Transverse colon (tissue), 4 donors: ENCODE data around the gene DIRAS1. TPM values are rescaled to one million over a fixed set of nuclear protein-coding genes. Genes with fewer than 3 reads are reported as not detected.

Experiments used
- DNase-seq: peaks from one replicate; pipeline ENCODE4 v3.0.0-alpha.2; 2019
- H3K27ac ChIP-seq, 4 donors: fragments of 200-600 bp; sonication (generic); 2 replicates each; pipeline ENCODE4 v1.5.1; 2016 to 2018; ENCODE audit warnings: inconsistent platforms in 4 of 4
- H3K27me3 ChIP-seq: fragments of 200-600 bp; sonication (generic); 2 replicates; pipeline ENCODE4 v1.5.1; 2017; ENCODE audit warnings: inconsistent platforms
- H3K36me3 ChIP-seq, 4 donors: fragments of 200-600 bp; sonication (generic); 2 replicates each; pipeline ENCODE4 v1.5.1; 2017 to 2019; ENCODE audit warnings: inconsistent platforms in 4 of 4
- H3K4me1 ChIP-seq, 4 donors: fragments of 200-600 bp; sonication (generic); 2 replicates each; pipeline ENCODE4 v1.5.1; 2017 to 2020; ENCODE audit warnings: inconsistent platforms in 4 of 4
- H3K4me3 ChIP-seq, 4 donors: fragments of 200-600 bp; sonication (generic); 1 replicate in 1 of 4; 2 replicates in 3 of 4; pipeline versions ENCODE4 v1.5.1 to v1.6.1; 2017 to 2019; ENCODE audit warnings: inconsistent platforms in 4 of 4
- H3K9me3 ChIP-seq, 2 donors: fragments of 200-600 bp; sonication (generic); 2 replicates each; pipeline ENCODE4 v1.5.1; 2017 to 2019; ENCODE audit warnings: inconsistent platforms in 2 of 2
- CTCF ChIP-seq, 5 experiments: fragments of 200-600 bp in 3 of 5; fragments of 450-650 bp in 2 of 5; sonication (generic) in 3 of 5; IDR thresholded peaks; 1 replicate in 2 of 5; 2 replicates in 3 of 5; pipeline ENCODE4 v1.5.1; 2016 to 2017; ENCODE audit warnings: antibody characterized with exemption in 5 of 5, inconsistent platforms in 3 of 5, mild to moderate bottlenecking in 2 of 5, moderate library complexity in 1 of 5
- EP300 ChIP-seq: sonication (generic); formaldehyde crosslinking; IDR thresholded peaks from one replicate; pipeline ENCODE4 v1.6.1; 2017; ENCODE audit warnings: antibody characterized with exemption, low read depth
- POLR2A ChIP-seq: fragments of 450-650 bp; IDR thresholded peaks from one replicate; pipeline ENCODE4 v1.6.1; 2016; ENCODE audit warnings: antibody characterized with exemption, mild to moderate bottlenecking, moderate library complexity
- POLR2AphosphoS5 ChIP-seq, 3 donors: sonication (generic); formaldehyde crosslinking; IDR thresholded peaks; one replicate each; pipeline ENCODE4 v1.6.1; 2016; ENCODE audit warnings: antibody characterized with exemption in 3 of 3
- WGBS, 2 donors: methylation state at CpG; one replicate each; pipeline ENCODE4 v1.1.5; 2018; ENCODE audit warnings: low coverage in 1 of 2; 5-methylcytosine and 5-hydroxymethylcytosine counted together
- in situ Hi-C, 4 donors: fragments of 200-750 bp; cut with MboI; loops; one replicate each; pipeline versions ENCODE4 v1.15.0 to v1.15.1; 2017; ENCODE audit warnings: low sequenced_read_pairs in 3 of 4, low pct_ligation_motif_present in 1 of 4, low pct_unique_long_range_greater_than_20kb in 1 of 4
- intact Hi-C: fragments of 100-400 bp; cut with DNase I; formaldehyde crosslinking; loops from one replicate; pipeline ENCODE4 v1.15.1; 2023; ENCODE audit warnings: low total_unique reads
- total RNA-seq, 4 donors: library from RNA; depleted of rRNA; stranded (reverse); fragments of >200 nt; gene quantifications; one replicate each; pipeline ENCODE4 v1.1.0, GENCODE V29; 2016

DIRAS1 gene
- total RNA-seq, 4 donors from 2014 or later, result 0.41 to 1.4 (median 0.64) TPM; not detected in 1

DNA sequence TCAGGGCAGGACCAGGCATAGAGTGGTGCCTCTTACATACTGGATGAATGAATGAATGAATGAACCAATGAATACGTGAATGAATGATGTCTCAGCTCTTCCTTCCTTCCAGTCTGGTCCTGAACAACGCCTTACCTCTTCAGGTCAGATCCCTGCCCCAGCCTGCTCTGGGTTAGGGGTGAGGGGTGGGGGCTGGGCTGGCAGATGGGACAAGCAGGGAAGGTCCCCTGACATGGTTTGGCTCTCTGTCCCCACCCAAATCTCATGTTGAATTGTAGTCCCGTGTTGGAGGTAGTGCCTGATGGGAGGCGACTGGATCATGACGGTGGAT lies 9.3 kb downstream of the DIRAS1 start:
- Histone ChIP-seq H3K27me3 (no peaks in the 10 kb centered on the region), H3K27ac (no peak overlapping the region), H3K4me3 (no peak overlapping the region), H3K36me3 (no peaks in the 10 kb centered on the region), H3K9me3 (no peaks in the 10 kb centered on the region), H3K4me1 (no peaks in the 10 kb centered on the region)
- in situ Hi-C loops (no loop called here), intact Hi-C loops (no loop called here)
- no peak for TF ChIP-seq POLR2A
- no peak for TF ChIP-seq POLR2AphosphoS5 (IDR thresholded peaks at IDR 0.05)
- TF ChIP-seq CTCF (IDR thresholded peaks at IDR 0.05), result no peak
- TF ChIP-seq EP300, result no peak
- no peak for DNase-seq
- 60% methylated on average over 5 of the region's 5 CpGs; no CpG with 5 or more reads in 1 of the 2 donors for WGBS, 2 donors

DNA sequence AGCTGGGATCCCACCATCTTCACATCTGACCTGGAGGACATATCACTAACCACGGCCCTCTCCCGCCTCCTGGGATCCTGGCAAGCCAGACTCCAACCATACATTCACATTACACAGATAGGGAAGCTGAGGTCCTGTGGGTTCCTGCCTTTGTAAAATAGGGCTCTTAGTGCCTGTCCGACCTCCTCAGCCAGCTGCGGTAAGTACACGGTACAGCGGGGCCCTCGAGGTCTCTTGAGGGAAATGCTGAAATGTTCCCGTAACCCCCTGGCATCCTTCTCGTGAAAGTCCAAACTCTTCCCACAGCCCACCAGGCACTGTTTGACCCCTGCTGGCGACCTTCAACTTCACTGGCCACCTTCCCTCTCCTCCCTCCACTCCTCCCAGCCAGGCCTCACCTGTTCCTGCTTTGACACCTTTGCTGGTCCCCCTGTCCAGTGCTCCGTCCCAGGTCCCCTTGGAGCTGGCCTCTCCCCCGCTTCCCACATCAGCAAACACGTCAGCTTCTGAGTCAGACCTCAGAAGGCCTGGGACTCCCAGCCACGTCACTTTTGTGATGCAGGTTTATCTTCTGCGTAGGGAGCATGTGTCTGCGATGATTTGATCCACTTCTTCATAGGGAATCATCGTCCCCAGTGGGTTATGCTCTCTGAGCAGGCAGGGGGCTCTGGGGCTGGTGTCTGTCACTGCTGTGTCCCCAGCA lies 9.8 kb downstream of the DIRAS1 start:
- Histone ChIP-seq H3K4me1 (no peaks in the 10 kb centered on the region), H3K9me3 (no peaks in the 10 kb centered on the region), H3K27me3 (no peaks in the 10 kb centered on the region), H3K36me3 (no peaks in the 10 kb centered on the region), H3K27ac (no peak overlapping the region), H3K4me3 (no peak overlapping the region)
- TF ChIP-seq EP300, result no peak
- TF ChIP-seq POLR2A, result no peak
- TF ChIP-seq POLR2AphosphoS5 (IDR thresholded peaks at IDR 0.05), result no peak
- no peak for TF ChIP-seq CTCF (IDR thresholded peaks at IDR 0.05)
- in situ Hi-C loops (no loop called here), intact Hi-C loops (no loop called here)
- WGBS, 2 donors, result 67 to 74% methylated on average over 3 to 17 of the region's 17 CpGs
- no peak for DNase-seq

- no peak overlapping the region for H3K27ac ChIP-seq
- no peaks in the 10 kb centered on the region for H3K9me3 ChIP-seq
- no peak for TF ChIP-seq POLR2AphosphoS5 (IDR thresholded peaks at IDR 0.05)
- no peak for TF ChIP-seq EP300
- TF ChIP-seq CTCF (IDR thresholded peaks at IDR 0.05), result no peak
- no peak for TF ChIP-seq POLR2A
- H3K4me1 ChIP-seq, result peaks cover 0 to 7% (median 4%) of the 10 kb centered on the region in 4 donors
- H3K4me3 ChIP-seq, result no peak overlapping the region
- WGBS, 2 donors, result 88 to 100% methylated on average over 4 to 5 of the region's 5 CpGs
- H3K27me3 ChIP-seq, result no peaks in the 10 kb centered on the region
- no peaks in the 10 kb centered on the region for H3K36me3 ChIP-seq
- intact Hi-C loops (no loop called here), in situ Hi-C loops (no loop called here)
- DNase-seq, result no peak
Measured at GRCh38 chr19:2706251-2706650, 14.9 kb downstream of the DIRAS1 start.

- 85% methylated on average over 6 of the region's 6 CpGs; no CpG with 5 or more reads in 1 of the 2 donors for WGBS, 2 donors
- no peak for TF ChIP-seq EP300
- no peak for TF ChIP-seq POLR2AphosphoS5 (IDR thresholded peaks at IDR 0.05)
- TF ChIP-seq CTCF (IDR thresholded peaks at IDR 0.05), result no peak
- TF ChIP-seq POLR2A, result no peak
- no peak for DNase-seq
- Histone ChIP-seq H3K36me3 (no peaks in the 10 kb centered on the region), H3K27ac (no peak overlapping the region), H3K9me3 (no peaks in the 10 kb centered on the region), H3K27me3 (no peaks in the 10 kb centered on the region), H3K4me3 (no peak overlapping the region), H3K4me1 (peaks cover 0 to 7% (median 4%) of the 10 kb centered on the region in 4 donors)
- in situ Hi-C loops, result no loop called here
- intact Hi-C loops, result no loop called here
Measured at GRCh38 chr19:2703691-2704216, 17.4 kb downstream of the DIRAS1 start.
